ENCODE data around the gene TOB1. TPM values are rescaled to one million over a fixed set of nuclear protein-coding genes. Genes with fewer than 3 reads are reported as not detected.

Gene TOB1
- total RNA-seq, 1 donor from 2014 or later, result 18.8 TPM

GRCh38 chr17:50841949-50842354, 24.2 kb downstream of the TOB1 start:
- ATAC-seq (ENCODE audit: low read depth), result peak; percentile 74
- Mint-ChIP-seq H3K4me3 (no peak overlapping the region), H3K9me3 (no peaks in the 10 kb centered on the region), H3K27ac (no peak overlapping the region), H3K36me3 (ENCODE audit: low read depth) (no peaks in the 10 kb centered on the region), H3K27me3 (no peaks in the 10 kb centered on the region), H3K4me1 (no peaks in the 10 kb centered on the region)
- no peak for DNase-seq
- no peak for TF ChIP-seq CTCF (IDR thresholded peaks at IDR 0.05)
- CTCF ChIA-PET, result interaction anchor here (1.2 to 1.4 kb wide), 2 partner anchors 10 to 296 kb away, joined by 3 to 4 read pairs; no protein-coding TSS in a partner anchor
- POLR2A ChIA-PET, result interaction anchor here (0.8 kb wide), 1 partner anchor 24 kb away, joined by 3 read pairs; the partner anchor contains the start of gene TOB1
- intact Hi-C loops (cut with micrococcal nuclease), result loop anchor here (1.0 kb wide), 1 partner anchor 295 kb away; the partner anchor contains the start of gene SPATA20

- ChIA-PET POLR2A (interaction anchor here (0.8 kb wide), 1 partner anchor 25 kb away, joined by 3 read pairs; the partner anchor contains the start of gene TOB1), CTCF (interaction anchor here (1.2 to 1.4 kb wide), 2 partner anchors 10 to 296 kb away, joined by 3 to 4 read pairs; no protein-coding TSS in a partner anchor)
- intact Hi-C loops (cut with micrococcal nuclease), result no loop called here
- ATAC-seq (ENCODE audit: low read depth) (no peak), DNase-seq (no peak)
- Mint-ChIP-seq H3K27me3 (no peaks in the 10 kb centered on the region), H3K4me1 (no peaks in the 10 kb centered on the region), H3K4me3 (no peak overlapping the region), H3K9me3 (no peaks in the 10 kb centered on the region), H3K27ac (no peak overlapping the region), H3K36me3 (ENCODE audit: low read depth) (no peaks in the 10 kb centered on the region)
- no peak for TF ChIP-seq CTCF (IDR thresholded peaks at IDR 0.05)
These were observed 24.7 kb downstream of the TOB1 start for GRCh38 chr17:50841277-50841948.

- Mint-ChIP-seq H3K4me3 (no peak overlapping the region), H3K4me1 (no peaks in the 10 kb centered on the region), H3K27ac (no peak overlapping the region), H3K9me3 (no peaks in the 10 kb centered on the region), H3K27me3 (peaks cover 5% of the 10 kb centered on the region), H3K36me3 (ENCODE audit: low read depth) (no peaks in the 10 kb centered on the region)
- no peak for DNase-seq
- intact Hi-C loops (cut with micrococcal nuclease), result no loop called here
- CTCF ChIA-PET, result interaction anchor here (1.4 kb wide), 1 partner anchor 12 kb away, joined by 3 read pairs; no protein-coding TSS in a partner anchor
- POLR2A ChIA-PET, result interaction anchor here (0.7 kb wide), 1 partner anchor 294 kb away, joined by 3 read pairs; no protein-coding TSS in a partner anchor
- no peak for TF ChIP-seq CTCF (IDR thresholded peaks at IDR 0.05)
- ATAC-seq (ENCODE audit: low read depth), result no peak
These were observed 25.8 kb downstream of the TOB1 start for GRCh38 chr17:50840311-50840851.

GRCh38 chr17:50839591-50840310, 26.4 kb downstream of the TOB1 start:
- no peak for TF ChIP-seq CTCF (IDR thresholded peaks at IDR 0.05)
- no peaks in the 10 kb centered on the region for H3K4me1 Mint-ChIP-seq
- ATAC-seq (ENCODE audit: low read depth) (no peak), DNase-seq (no peak)
- H3K9me3 Mint-ChIP-seq, result no peaks in the 10 kb centered on the region
- no peak overlapping the region for H3K27ac Mint-ChIP-seq
- CTCF ChIA-PET, result no interaction called here
- intact Hi-C loops (cut with micrococcal nuclease), result no loop called here
- H3K27me3 Mint-ChIP-seq, result peaks cover 8% of the 10 kb centered on the region
- no peak overlapping the region for H3K4me3 Mint-ChIP-seq
- POLR2A ChIA-PET, result interaction anchor here (0.7 kb wide), 1 partner anchor 293 kb away, joined by 3 read pairs; no protein-coding TSS in a partner anchor
- H3K36me3 Mint-ChIP-seq (ENCODE audit: low read depth), result no peaks in the 10 kb centered on the region
